ENCODE data around the gene CDC45.

CDC45 gene

GRCh38 chr22:19568337-19569275 is 88.9 kb downstream of the CDC45 start:
- no peak for DNase-seq

DNA sequence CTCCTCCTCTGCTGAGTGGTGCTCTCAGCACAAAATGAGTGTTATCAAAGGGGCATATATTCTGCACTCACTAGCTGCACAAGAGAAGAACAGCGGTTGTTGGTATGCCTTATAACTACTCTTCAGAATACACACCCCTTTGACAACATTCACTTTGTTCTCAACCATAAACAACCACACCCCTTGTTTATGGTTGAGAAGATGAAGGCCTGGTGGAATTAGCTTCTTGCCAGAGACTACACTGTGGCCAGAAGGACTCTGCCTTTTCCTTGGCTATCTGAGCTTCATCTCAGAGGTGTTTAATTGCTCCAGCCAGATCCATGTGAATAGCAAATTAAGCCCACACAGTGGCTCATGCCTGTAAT is 89.5 kb downstream of the CDC45 start:
- no peak for DNase-seq

- DNase-seq: no peak
Observed at GRCh38 chr22:19569976-19570375, 90.3 kb downstream of the CDC45 start.

Measured in activated effector memory CD4-positive, alpha-beta T cell treated with Interleukin-2 at 50 U/mL for 16 hours (primary cell).